SK-N-SH treated with all-trans-retinoic acid at 6 μM for 48 hours (cell line): Measurements from ENCODE around the gene ANGPTL5.
A peak's percentile ranks its signal among the peaks of the same experiment; 100 is the strongest.

Source experiments
- ATAC-seq: fragments of 200-7000 bp; cut with Tn5 transposase; 3 replicates; pipeline ENCODE4 v1.9.1; 2020; ENCODE audit warnings: mild to moderate bottlenecking, moderate library complexity
- BACH2 ChIP-seq: fragments of 250-450 bp; sonication (Bioruptor Pico); IDR thresholded peaks from 2 replicates; pipeline ENCODE4 v1.9.0; 2021; ENCODE audit warnings: mild to moderate bottlenecking, borderline replicate concordance
- CREB5 ChIP-seq: fragments of 250-450 bp; sonication (Bioruptor Pico); IDR thresholded peaks from 2 replicates; pipeline ENCODE4 v1.5.1; 2020; ENCODE audit warnings: low read depth, mild to moderate bottlenecking, moderate library complexity
- CSDC2 ChIP-seq: fragments of 250-450 bp; sonication (Bioruptor Pico); IDR thresholded peaks from 2 replicates; pipeline ENCODE4 v1.5.0; 2020; ENCODE audit warnings: mild to moderate bottlenecking, moderate library complexity
- ESRRG ChIP-seq: fragments of 250-450 bp; sonication (Bioruptor Pico); IDR thresholded peaks from 2 replicates; pipeline ENCODE4 v1.6.1; 2021; ENCODE audit warnings: mild to moderate bottlenecking
- GLIS3 ChIP-seq: fragments of 250-450 bp; sonication (Bioruptor Pico); IDR thresholded peaks from 2 replicates; pipeline ENCODE4 v1.5.0; 2020; ENCODE audit warnings: mild to moderate bottlenecking, moderate library complexity
- ISL1 ChIP-seq: fragments of 250-450 bp; sonication (Bioruptor Pico); IDR thresholded peaks from 2 replicates; pipeline ENCODE4 v2.1.2; 2022; ENCODE audit warnings: mild to moderate bottlenecking, moderate library complexity
- OSR1 ChIP-seq: fragments of 250-450 bp; sonication (Bioruptor Pico); IDR thresholded peaks from 2 replicates; pipeline ENCODE4 v1.8.0; 2022; ENCODE audit warnings: moderate library complexity, mild to moderate bottlenecking, inconsistent platforms
- PATZ1 ChIP-seq: fragments of 250-450 bp; sonication (Bioruptor Pico); IDR thresholded peaks from 2 replicates; pipeline ENCODE4 v1.8.0; 2020; ENCODE audit warnings: mild to moderate bottlenecking, moderate library complexity, borderline replicate concordance
- POU6F1 ChIP-seq: fragments of 250-450 bp; sonication (Bioruptor Pico); IDR thresholded peaks from 2 replicates; pipeline ENCODE4 v1.8.0; 2021; ENCODE audit warnings: low read depth, mild to moderate bottlenecking, moderate library complexity, borderline replicate concordance
- PPARA ChIP-seq: fragments of 250-450 bp; sonication (Bioruptor Pico); IDR thresholded peaks from 2 replicates; pipeline ENCODE4 v1.5.0; 2020; ENCODE audit warnings: mild to moderate bottlenecking, borderline replicate concordance
- RARB ChIP-seq: fragments of 250-450 bp; sonication (Bioruptor Pico); IDR thresholded peaks from 2 replicates; pipeline ENCODE4 v1.8.0; 2021; ENCODE audit warnings: mild to moderate bottlenecking, moderate library complexity
- SNAI2 ChIP-seq: fragments of 250-450 bp; sonication (Bioruptor Pico); IDR thresholded peaks from 2 replicates; pipeline ENCODE4 v1.5.0; 2020; ENCODE audit warnings: mild to moderate bottlenecking, moderate library complexity
- TCF4 ChIP-seq: fragments of 250-450 bp; sonication (Bioruptor Pico); IDR thresholded peaks from 2 replicates; pipeline ENCODE4 v1.8.0; 2021; ENCODE audit warnings: mild to moderate bottlenecking, moderate library complexity, borderline replicate concordance
- TOX ChIP-seq: fragments of 250-450 bp; sonication (Bioruptor Pico); IDR thresholded peaks from 2 replicates; pipeline ENCODE4 v1.8.0; 2021; ENCODE audit warnings: mild to moderate bottlenecking, moderate library complexity, borderline replicate concordance
- TSHZ2 ChIP-seq: fragments of 250-450 bp; sonication (Bioruptor Pico); IDR thresholded peaks from 2 replicates; pipeline ENCODE4 v1.5.0; 2020; ENCODE audit warnings: mild to moderate bottlenecking, moderate library complexity
- ZC3H10 ChIP-seq: fragments of 250-450 bp; sonication (Bioruptor Pico); IDR thresholded peaks from 2 replicates; pipeline ENCODE4 v1.5.1; 2021; ENCODE audit warnings: mild to moderate bottlenecking, moderate library complexity
- ZFP3 ChIP-seq: fragments of 250-450 bp; sonication (Bioruptor Pico); IDR thresholded peaks from 2 replicates; pipeline ENCODE4 v1.5.0; 2020; ENCODE audit warnings: mild to moderate bottlenecking, moderate library complexity
- ZFP30 ChIP-seq: fragments of 450-650 bp; formaldehyde crosslinking; IDR thresholded peaks from 2 replicates; pipeline ENCODE4 v1.5.0; 2022; ENCODE audit warnings: mild to moderate bottlenecking, moderate library complexity
- ZNF565 ChIP-seq: fragments of 450-650 bp; formaldehyde crosslinking; conservative IDR thresholded peaks from 2 replicates; pipeline ENCODE4 v1.5.0; 2020; ENCODE audit warnings: low read depth, mild to moderate bottlenecking, moderate library complexity
- ZNF70 ChIP-seq: fragments of 450-650 bp; formaldehyde crosslinking; IDR thresholded peaks from 2 replicates; pipeline ENCODE4 v1.5.0; 2020; ENCODE audit warnings: mild to moderate bottlenecking, moderate library complexity
- ZNF8 ChIP-seq: fragments of 450-650 bp; formaldehyde crosslinking; IDR thresholded peaks from 2 replicates; pipeline ENCODE4 v1.5.0; 2020; ENCODE audit warnings: mild to moderate bottlenecking, moderate library complexity

Gene ANGPTL5

GRCh38 chr11:101872171-101872882, 44.0 kb downstream of the ANGPTL5 start (continued):
- TF ChIP-seq PPARA (CRISPR knock-in tag) = no peak
- TF ChIP-seq TSHZ2 (CRISPR knock-in tag) = no peak
- no peak for TF ChIP-seq CSDC2 (CRISPR knock-in tag)
- no peak for TF ChIP-seq ZNF565
- TF ChIP-seq PATZ1 = no peak

- TF ChIP-seq ZFP30 (CRISPR knock-in tag) (no peak), ZFP3 (CRISPR knock-in tag) (0 out of 2 replicates have a peak, but pooled peaks have one; percentile 12), TCF4 (CRISPR knock-in tag) (no peak), OSR1 (no peak), CSDC2 (CRISPR knock-in tag) (no peak), POU6F1 (CRISPR knock-in tag) (no peak), ESRRG (no peak), RARB (no peak)
Measured at GRCh38 chr11:101870510-101870909, 45.8 kb downstream of the ANGPTL5 start.

GRCh38 chr11:101867951-101868350, 48.4 kb downstream of the ANGPTL5 start:
- TF ChIP-seq ISL1 (CRISPR knock-in tag) (no peak), PPARA (CRISPR knock-in tag) (no peak), RARB (no peak), SNAI2 (CRISPR knock-in tag) (no peak), ZNF565 (no peak), ZNF8 (CRISPR knock-in tag) (no peak)
- ATAC-seq = no peak

More at GRCh38 chr11:101870510-101870909, 45.8 kb downstream of the ANGPTL5 start:
- peak; percentile 69 for ATAC-seq

- ATAC-seq = peak; percentile 53
- TF ChIP-seq ZNF565 = no peak
- TF ChIP-seq TCF4 (CRISPR knock-in tag) = no peak
- TF ChIP-seq PPARA (CRISPR knock-in tag) = no peak
- no peak for TF ChIP-seq OSR1
- no peak for TF ChIP-seq BACH2 (CRISPR knock-in tag)
- TF ChIP-seq CSDC2 (CRISPR knock-in tag) = no peak
- no peak for TF ChIP-seq ZFP3 (CRISPR knock-in tag)
- no peak for TF ChIP-seq SNAI2 (CRISPR knock-in tag)
- TF ChIP-seq CREB5 = no peak
- no peak for TF ChIP-seq ZFP30 (CRISPR knock-in tag)
- no peak for TF ChIP-seq ZC3H10
- no peak for TF ChIP-seq RARB
- no peak for TF ChIP-seq POU6F1 (CRISPR knock-in tag)
- TF ChIP-seq TSHZ2 (CRISPR knock-in tag) = no peak
- TF ChIP-seq ZNF70 (CRISPR knock-in tag) = no peak
- no peak for TF ChIP-seq ZNF8 (CRISPR knock-in tag)
- TF ChIP-seq GLIS3 (CRISPR knock-in tag) = no peak
- no peak for TF ChIP-seq TOX (CRISPR knock-in tag)
- no peak; the same call in 1 of the 2 replicates for TF ChIP-seq ISL1 (CRISPR knock-in tag)
- TF ChIP-seq ESRRG = no peak
Measured at GRCh38 chr11:101866619-101867491, 49.5 kb downstream of the ANGPTL5 start.
